Cardiac septum (tissue), 1 donor: Measurements from ENCODE around the gene TPM2. TPM values are rescaled to one million over a fixed set of nuclear protein-coding genes. Genes with fewer than 3 reads are reported as not detected.

ENCODE experiments used
- DNase-seq: peaks from one replicate; pipeline ENCODE4 v3.0.0-alpha.2; 2020; ENCODE audit warnings: low spot score
- intact Hi-C: fragments of 100-400 bp; cut with DNase I; formaldehyde crosslinking; loops from one replicate; pipeline ENCODE4 v1.14.0; 2022
- total RNA-seq: library from RNA; stranded (reverse); fragmentation: NEBNext Ultra II Directional; extraction: Animal tissue kit (Norgen Biotek cat#: 25700); gene quantifications from one replicate; pipeline ENCODE4 v1.2.1, GENCODE V29; 2021
- donor health status: DM: no; HTN: no; CAD: no.

The TPM2 gene
- total RNA-seq, 1 donor from 2014 or later = 690 TPM

GRCh38 chr9:35723426-35723825 is 33.7 kb upstream of the TPM2 start:
- no peak for DNase-seq
- intact Hi-C loops = no loop called here

DNA sequence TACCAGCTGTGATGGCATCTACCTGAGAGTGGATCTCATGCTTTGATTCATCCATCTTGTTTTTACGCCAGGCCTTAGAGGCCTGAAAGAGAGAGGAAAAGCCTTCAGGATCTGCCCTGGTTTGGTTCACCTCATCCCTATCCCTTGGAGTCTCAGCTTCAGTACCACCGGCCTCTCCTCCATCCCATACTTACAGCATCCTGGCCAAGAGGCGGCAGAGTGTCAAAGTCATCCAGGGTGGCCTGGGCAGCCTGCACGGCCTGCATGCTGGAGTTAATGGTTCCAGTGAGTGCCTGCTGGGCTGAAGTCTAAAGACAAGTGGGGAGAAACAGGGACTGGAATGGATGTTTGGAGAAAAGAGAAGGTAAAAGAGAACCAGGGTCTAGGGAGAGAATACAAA is 29.8 kb upstream of the TPM2 start:
- intact Hi-C loops = no loop called here
- DNase-seq = no peak

DNA sequence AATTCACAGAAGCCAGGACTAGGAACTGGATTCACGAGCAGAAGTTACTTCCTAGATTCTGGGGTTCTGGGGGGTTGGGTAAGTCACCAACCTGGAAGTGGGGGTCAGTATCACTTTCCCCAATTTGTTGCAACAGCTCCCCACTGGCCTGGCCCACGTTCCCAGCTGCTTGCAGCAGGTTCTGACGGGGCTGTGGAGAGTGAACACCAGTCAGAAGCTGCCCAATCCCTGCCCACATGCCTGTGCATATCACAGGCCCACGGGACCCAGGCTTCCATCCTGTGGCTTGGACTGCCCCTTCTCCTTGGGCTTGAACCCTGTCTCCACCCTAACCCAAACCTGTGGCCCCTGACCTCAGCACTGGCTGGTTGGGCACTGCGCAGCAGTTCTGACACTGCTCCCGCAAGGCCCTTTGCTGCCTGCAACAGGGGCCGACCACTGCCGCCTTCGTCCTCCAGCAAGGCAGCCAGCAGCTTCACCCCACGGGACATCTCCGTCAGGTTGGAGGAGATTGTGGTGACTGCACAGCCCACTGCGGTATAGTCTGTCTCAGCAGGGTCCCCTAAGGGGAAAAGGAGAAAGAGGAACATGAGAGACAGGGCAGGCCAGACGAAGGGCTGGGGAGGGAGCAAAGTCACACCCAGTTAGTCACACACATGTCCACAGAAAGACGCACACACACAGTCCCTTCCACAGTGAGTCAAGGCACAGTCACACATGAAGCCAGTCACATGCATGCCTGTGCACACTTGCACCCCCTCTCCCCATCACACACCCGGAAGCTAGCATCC is 29.2 kb upstream of the TPM2 start:
- no peak for DNase-seq
- intact Hi-C loops = no loop called here

- DNase-seq = no peak
- intact Hi-C loops = no loop called here
Measured at GRCh38 chr9:35717132-35717870, 27.6 kb upstream of the TPM2 start.

- intact Hi-C loops = no loop called here
- no peak for DNase-seq
Measured at GRCh38 chr9:35716230-35716629, 26.5 kb upstream of the TPM2 start.

GRCh38 chr9:35714579-35715252 is 25.0 kb upstream of the TPM2 start:
- intact Hi-C loops = no loop called here
- DNase-seq = no peak

- intact Hi-C loops = no loop called here
- no peak for DNase-seq
Measured at GRCh38 chr9:35714123-35714522, 24.4 kb upstream of the TPM2 start.

- no peak for DNase-seq
- intact Hi-C loops = no loop called here
Measured at GRCh38 chr9:35713578-35713977, 23.9 kb upstream of the TPM2 start.

GRCh38 chr9:35712762-35713400 is 23.2 kb upstream of the TPM2 start:
- intact Hi-C loops = no loop called here
- DNase-seq = no peak

- intact Hi-C loops = no loop called here
- DNase-seq = no peak
Measured at GRCh38 chr9:35711501-35712428, 22.0 kb upstream of the TPM2 start.

DNA sequence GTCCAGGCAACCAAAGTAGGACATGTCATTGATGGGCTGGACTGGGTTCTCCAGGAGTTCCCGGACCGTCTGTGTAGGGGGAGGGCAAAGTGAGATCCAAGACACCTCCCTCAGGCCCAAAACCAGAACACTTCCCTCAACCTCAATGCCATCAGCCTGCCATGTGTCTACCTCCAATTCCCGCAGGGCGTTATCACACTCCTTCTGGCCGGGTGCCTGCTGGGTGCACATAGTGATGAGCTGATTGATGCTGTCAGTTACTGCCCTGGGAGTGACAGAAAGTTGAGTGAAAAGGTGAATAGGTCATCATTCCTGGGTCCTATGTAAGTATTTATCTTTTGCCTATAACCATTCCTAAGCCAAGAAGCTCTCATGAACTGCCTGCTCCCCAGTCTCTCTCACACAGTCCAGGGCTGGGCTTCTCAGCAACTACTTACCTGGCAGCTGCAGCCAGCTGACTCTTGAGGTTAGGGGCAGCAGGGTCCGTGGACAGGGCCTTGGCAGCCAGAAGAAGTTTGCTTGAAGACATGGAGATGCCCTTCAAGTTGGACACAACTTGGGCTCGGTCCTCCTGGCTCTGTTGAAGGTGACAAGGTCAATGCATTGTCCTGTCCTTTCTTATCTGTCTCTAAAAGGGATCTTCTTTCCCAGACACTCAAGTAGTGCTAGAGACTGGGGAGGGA is 21.2 kb upstream of the TPM2 start:
- DNase-seq = no peak
- intact Hi-C loops = no loop called here

GRCh38 chr9:35708146-35708545 is 18.4 kb upstream of the TPM2 start:
- no peak for DNase-seq
- intact Hi-C loops = no loop called here

DNA sequence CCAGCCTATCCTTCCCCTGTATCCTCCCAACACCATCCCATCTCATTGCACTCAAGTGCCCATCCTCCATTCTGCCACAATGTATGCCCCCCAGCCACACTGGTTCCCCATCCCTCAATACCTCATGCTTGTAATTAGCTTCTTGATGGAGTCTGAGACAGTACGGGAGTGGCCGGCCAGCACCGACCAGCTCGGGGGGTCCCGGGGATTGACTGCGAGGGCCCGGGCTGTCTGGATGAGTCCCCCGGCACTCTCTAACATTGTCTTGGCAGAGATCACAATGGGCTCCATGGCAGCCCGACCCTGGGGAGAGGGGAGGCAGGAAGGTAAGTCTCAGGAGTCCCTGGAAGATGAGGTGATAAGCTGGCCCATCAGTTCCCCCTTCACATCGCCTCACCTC is 17.2 kb upstream of the TPM2 start:
- no peak for DNase-seq
- intact Hi-C loops = no loop called here

GRCh38 chr9:35705836-35706430 is 16.2 kb upstream of the TPM2 start:
- intact Hi-C loops = no loop called here
- no peak for DNase-seq

GRCh38 chr9:35705372-35705771 is 15.6 kb upstream of the TPM2 start:
- no peak for DNase-seq
- intact Hi-C loops = no loop called here

DNA sequence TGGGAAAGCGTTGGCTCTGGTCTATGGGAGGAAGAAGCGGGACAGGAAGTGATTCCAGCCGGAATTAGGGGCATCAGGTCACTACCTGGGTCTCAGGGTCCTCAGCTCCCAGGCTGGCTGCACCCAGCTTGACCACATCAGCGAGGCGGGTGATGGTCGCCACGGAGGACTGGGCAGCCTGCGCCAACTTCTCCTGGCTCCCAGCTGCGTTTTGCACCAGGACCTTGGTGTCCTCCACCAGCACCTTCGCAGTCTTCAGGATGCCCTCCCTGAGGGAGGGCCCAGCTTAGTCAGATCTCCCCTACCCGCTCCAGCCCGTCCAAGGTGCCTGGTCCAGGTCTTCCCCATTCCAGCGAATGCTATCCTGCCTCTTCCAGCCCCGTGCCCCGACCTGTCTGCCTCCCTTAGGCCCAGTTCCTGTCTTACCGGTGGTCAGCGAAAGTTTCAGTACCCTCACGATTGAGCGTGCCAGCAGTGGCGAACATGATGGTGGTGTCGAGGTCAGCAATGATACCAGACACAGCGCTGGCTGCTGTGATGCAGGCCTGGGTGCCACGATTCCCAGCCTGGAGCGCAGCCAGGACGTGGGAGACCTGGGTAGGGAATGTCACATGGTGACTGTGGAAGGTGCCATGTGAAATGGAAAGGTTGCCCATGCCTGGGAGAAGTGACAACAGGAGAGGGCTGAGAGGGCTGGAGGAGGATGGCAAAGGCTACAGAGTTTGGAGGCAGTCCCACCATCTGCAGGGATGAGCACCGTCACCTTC is 14.4 kb upstream of the TPM2 start:
- DNase-seq = no peak
- intact Hi-C loops = no loop called here

GRCh38 chr9:35702696-35703095 is 13.0 kb upstream of the TPM2 start:
- DNase-seq = no peak
- intact Hi-C loops = no loop called here

DNA sequence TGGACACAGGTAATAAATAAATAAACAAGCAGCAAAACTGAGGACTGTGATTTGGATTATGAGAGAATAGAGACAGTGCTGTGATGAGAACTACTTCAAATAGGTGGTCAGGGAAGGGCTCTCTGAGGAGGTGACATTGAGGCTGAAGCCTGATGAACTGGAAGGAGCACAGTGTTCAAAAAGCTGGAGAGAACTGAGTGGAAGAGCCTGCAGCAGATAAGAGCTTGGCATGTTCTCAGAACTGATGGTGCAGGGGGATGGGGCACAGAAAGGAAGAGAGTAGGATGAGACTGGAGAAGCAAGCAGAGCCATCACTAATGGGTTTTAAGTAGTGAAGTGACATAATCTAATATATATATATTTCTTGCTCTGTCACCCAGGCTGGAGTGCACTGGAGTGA is 11.2 kb upstream of the TPM2 start:
- intact Hi-C loops = no loop called here
- DNase-seq = no peak
